Osteoblast (primary cell): Measurements from ENCODE around the gene LPCAT1. TPM values are rescaled to one million over a fixed set of nuclear protein-coding genes. Genes with fewer than 3 reads are reported as not detected.

ENCODE experiments used
- DNase-seq: peaks from one replicate; pipeline ENCODE4 v3.0.0; 2011; ENCODE audit warnings: low spot score, mixed read lengths; ENCODE audit not compliant: insufficient read length; ENCODE audit errors: missing footprints
- H2AFZ ChIP-seq: 2 replicates; pipeline ENCODE4 v1.6.0; 2011; ENCODE audit warnings: mild to moderate bottlenecking, low read length
- H3K27ac ChIP-seq: 2 replicates; pipeline ENCODE4 v1.5.1; 2011; ENCODE audit warnings: mild to moderate bottlenecking, low read depth, low read length, moderate library complexity
- H3K27me3 ChIP-seq: 2 replicates; pipeline ENCODE4 v1.6.0; 2012; ENCODE audit warnings: mild to moderate bottlenecking, control low read depth, inconsistent platforms, low read length, moderate library complexity; ENCODE audit not compliant: insufficient read depth
- H3K36me3 ChIP-seq: 2 replicates; pipeline ENCODE4 v1.5.1; 2011; ENCODE audit warnings: mild to moderate bottlenecking, low read length, control low read depth, moderate library complexity; ENCODE audit not compliant: insufficient read depth
- H3K4me1 ChIP-seq: 2 replicates; pipeline ENCODE4 v1.5.1; 2011; ENCODE audit warnings: mild to moderate bottlenecking, low read length, control low read depth, moderate library complexity; ENCODE audit not compliant: insufficient read depth
- H3K4me2 ChIP-seq: 2 replicates; pipeline ENCODE4 v1.6.0; 2011; ENCODE audit warnings: mild to moderate bottlenecking, low read length; ENCODE audit not compliant: insufficient read depth
- H3K4me3 ChIP-seq: fragments of 200-600 bp; sonication (generic); 3 replicates; pipeline ENCODE4 v1.5.1; 2012; ENCODE audit warnings: mild to moderate bottlenecking, low read length, inconsistent platforms; ENCODE audit not compliant: insufficient read depth
- H3K79me2 ChIP-seq: 2 replicates; pipeline ENCODE4 v1.6.0; 2012; ENCODE audit warnings: mild to moderate bottlenecking, low read length, control low read depth, inconsistent platforms; ENCODE audit not compliant: insufficient read depth
- H3K9me3 ChIP-seq: 2 replicates; pipeline ENCODE4 v1.5.1; 2011; ENCODE audit warnings: low read depth, low read length, control low read depth
- H4K20me1 ChIP-seq: 2 replicates; pipeline ENCODE4 v1.6.0; 2012; ENCODE audit warnings: mild to moderate bottlenecking, low read length, control low read depth; ENCODE audit not compliant: insufficient read depth
- total RNA-seq: library from RNA; depleted of rRNA; stranded (reverse); fragments of >200 nt; gene quantifications from 2 replicates; pipeline ENCODE4 v1.2.3, GENCODE V29; 2012
- TF ChIP-seq, protein P1 (sequence below): IDR thresholded peaks from 2 replicates; pipeline ENCODE4 v1.5.1; 2011; ENCODE audit warnings: mild to moderate bottlenecking, low read depth, low read length, moderate library complexity; ENCODE audit errors: extremely low read depth

Gene LPCAT1
- total RNA-seq, 1 donor: 11.6 TPM

- DNase-seq: no peak
- H2AFZ ChIP-seq: no peak overlapping the region
- TF ChIP-seq, protein P1, sequence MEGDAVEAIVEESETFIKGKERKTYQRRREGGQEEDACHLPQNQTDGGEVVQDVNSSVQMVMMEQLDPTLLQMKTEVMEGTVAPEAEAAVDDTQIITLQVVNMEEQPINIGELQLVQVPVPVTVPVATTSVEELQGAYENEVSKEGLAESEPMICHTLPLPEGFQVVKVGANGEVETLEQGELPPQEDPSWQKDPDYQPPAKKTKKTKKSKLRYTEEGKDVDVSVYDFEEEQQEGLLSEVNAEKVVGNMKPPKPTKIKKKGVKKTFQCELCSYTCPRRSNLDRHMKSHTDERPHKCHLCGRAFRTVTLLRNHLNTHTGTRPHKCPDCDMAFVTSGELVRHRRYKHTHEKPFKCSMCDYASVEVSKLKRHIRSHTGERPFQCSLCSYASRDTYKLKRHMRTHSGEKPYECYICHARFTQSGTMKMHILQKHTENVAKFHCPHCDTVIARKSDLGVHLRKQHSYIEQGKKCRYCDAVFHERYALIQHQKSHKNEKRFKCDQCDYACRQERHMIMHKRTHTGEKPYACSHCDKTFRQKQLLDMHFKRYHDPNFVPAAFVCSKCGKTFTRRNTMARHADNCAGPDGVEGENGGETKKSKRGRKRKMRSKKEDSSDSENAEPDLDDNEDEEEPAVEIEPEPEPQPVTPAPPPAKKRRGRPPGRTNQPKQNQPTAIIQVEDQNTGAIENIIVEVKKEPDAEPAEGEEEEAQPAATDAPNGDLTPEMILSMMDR: no peak
Observed at GRCh38 chr5:1494780-1495524, 28.8 kb downstream of the LPCAT1 start.

DNA sequence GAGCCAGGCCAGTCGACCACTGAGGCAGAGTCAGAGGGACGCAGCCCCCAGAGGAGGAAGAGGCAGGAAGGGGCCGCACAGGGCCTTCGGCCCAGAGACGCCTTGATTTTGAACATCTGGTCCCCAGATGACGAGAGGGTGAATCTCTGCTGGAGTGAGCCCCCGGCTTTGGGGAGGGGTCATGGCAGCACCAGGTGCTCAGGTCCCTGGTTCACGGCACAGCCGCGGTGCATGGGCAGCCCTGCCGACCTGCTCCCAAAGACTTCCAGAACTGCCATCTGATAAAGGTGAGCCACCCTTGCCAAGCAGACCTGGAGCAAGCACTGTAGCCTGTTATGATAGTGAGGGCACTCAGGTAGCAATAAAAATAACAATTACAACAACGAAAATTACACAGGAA is 29.8 kb downstream of the LPCAT1 start:
- no peaks in the 10 kb centered on the region for H3K9me3 ChIP-seq
- peaks cover 8% of the 10 kb centered on the region for H3K4me1 ChIP-seq
- no peak overlapping the region for H2AFZ ChIP-seq
- no peak overlapping the region for H3K4me2 ChIP-seq
- no peak overlapping the region for H3K27ac ChIP-seq
- H3K36me3 ChIP-seq: peaks cover 44% of the 10 kb centered on the region
- peaks cover 5% of the 10 kb centered on the region for H3K79me2 ChIP-seq
- no peak for DNase-seq
- H3K4me3 ChIP-seq: no peak overlapping the region
- TF ChIP-seq, protein P1: no peak
- peaks cover 59% of the 10 kb centered on the region for H4K20me1 ChIP-seq
- no peaks in the 10 kb centered on the region for H3K27me3 ChIP-seq

More at GRCh38 chr5:1494780-1495524, 28.8 kb downstream of the LPCAT1 start:
- Histone ChIP-seq H3K9me3 (no peaks in the 10 kb centered on the region), H3K4me2 (no peak overlapping the region), H3K36me3 (peaks cover 45% of the 10 kb centered on the region), H3K4me1 (no peaks in the 10 kb centered on the region), H4K20me1 (peaks cover 55% of the 10 kb centered on the region), H3K4me3 (no peak overlapping the region), H3K27me3 (no peaks in the 10 kb centered on the region), H3K27ac (no peak overlapping the region), H3K79me2 (peaks cover 10% of the 10 kb centered on the region)

DNA sequence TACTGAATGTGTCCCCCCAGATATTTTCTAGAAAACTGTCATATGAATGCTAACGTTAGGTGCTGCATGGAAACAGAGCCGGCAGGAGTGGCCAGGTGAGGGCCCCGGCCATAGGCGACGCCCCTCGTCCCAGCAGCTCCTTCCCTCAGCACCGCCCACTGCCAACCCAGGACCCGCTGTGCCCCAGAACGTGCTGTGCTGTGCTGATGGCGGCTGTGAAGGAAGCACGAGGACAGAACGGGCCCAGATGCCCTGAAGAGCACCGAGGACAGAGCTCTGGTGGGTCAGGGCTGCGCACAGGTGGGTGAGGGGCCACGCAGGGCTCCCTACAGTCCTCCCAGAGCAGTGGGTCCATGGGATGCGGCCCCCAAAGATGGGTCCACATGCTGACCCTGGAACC is 30.3 kb downstream of the LPCAT1 start:
- Histone ChIP-seq H3K27me3 (no peaks in the 10 kb centered on the region), H3K27ac (no peak overlapping the region), H3K36me3 (peaks cover 43% of the 10 kb centered on the region), H3K4me3 (no peak overlapping the region), H4K20me1 (peaks cover 56% of the 10 kb centered on the region), H3K9me3 (no peaks in the 10 kb centered on the region), H3K4me1 (peaks cover 9% of the 10 kb centered on the region), H3K79me2 (peaks cover under 1% of the 10 kb centered on the region), H2AFZ (no peak overlapping the region), H3K4me2 (no peak overlapping the region)
- TF ChIP-seq, protein P1: no peak
- DNase-seq: no peak

- H3K4me3 ChIP-seq: no peak overlapping the region
- H3K4me2 ChIP-seq: no peak overlapping the region
- no peaks in the 10 kb centered on the region for H3K9me3 ChIP-seq
- peaks cover 9% of the 10 kb centered on the region for H3K4me1 ChIP-seq
- H3K79me2 ChIP-seq: no peaks in the 10 kb centered on the region
- no peak overlapping the region for H3K27ac ChIP-seq
- no peak overlapping the region for H2AFZ ChIP-seq
- no peaks in the 10 kb centered on the region for H3K27me3 ChIP-seq
- TF ChIP-seq, protein P1: no peak
- DNase-seq: no peak
- peaks cover 44% of the 10 kb centered on the region for H3K36me3 ChIP-seq
- peaks cover 50% of the 10 kb centered on the region for H4K20me1 ChIP-seq
Observed at GRCh38 chr5:1492757-1493156, 31.0 kb downstream of the LPCAT1 start.
